ENCODE measurements around the gene PTPRC.

GRCh38 chr1:198655459-198656121 is 16.8 kb downstream of the PTPRC start:
- TF ChIP-seq CTCF (IDR thresholded peaks at IDR 0.05; ENCODE audit: low read length) (no peak), EZH2 (IDR thresholded peaks at IDR 0.05; ENCODE audit: borderline replicate concordance, low read length) (no peak)

All from OCI-LY1 (cell line).